ENCODE measurements around the gene ZNRF3.
A peak's percentile ranks its signal among the peaks of the same experiment; 100 is the strongest.
"Not testable (repeated sequence)": the region's sequence is repeated elsewhere in the genome, so short reads cannot be mapped to it uniquely, and the experiment has no call there.

Gene ZNRF3

DNA sequence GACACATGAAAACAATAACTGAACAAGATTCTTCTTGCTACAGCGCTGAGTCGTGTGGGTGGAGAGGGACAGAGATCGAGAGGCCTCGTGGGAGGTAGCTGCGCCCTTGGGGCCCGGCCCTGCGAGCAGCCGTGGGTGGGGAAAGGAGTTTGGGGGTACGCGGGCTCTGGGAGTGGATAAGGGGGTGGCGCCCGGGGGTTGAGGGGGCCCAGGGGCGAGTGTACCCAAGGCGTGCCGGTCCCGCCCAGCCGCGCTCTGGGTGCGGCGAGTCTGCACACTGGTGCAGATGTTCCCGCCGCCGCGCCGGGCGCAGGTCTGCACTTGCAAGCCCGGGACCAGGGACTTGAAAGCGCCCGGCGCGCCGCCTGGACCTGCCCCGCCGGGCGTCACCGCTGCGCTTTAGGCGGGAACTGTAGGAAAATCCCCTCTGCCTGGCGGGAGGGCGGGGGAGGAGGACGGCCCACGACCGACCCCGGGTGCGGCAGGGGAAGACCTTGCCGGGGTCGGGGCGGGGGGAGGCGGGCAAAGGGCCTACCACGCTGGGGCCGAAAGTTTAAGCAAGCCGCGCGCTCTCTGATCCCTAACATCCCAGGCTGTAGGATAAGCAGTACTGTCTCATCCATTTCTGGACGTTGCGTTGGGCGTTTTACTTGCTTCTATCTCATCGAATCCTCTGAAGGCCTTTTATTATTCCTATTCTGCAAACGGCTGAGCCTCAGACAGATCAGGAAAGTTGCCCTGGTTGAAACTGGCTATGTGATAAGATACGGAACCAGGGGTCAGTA lies 188.1 kb downstream of the ZNRF3 start:
- no peak for DNase-seq

DNA sequence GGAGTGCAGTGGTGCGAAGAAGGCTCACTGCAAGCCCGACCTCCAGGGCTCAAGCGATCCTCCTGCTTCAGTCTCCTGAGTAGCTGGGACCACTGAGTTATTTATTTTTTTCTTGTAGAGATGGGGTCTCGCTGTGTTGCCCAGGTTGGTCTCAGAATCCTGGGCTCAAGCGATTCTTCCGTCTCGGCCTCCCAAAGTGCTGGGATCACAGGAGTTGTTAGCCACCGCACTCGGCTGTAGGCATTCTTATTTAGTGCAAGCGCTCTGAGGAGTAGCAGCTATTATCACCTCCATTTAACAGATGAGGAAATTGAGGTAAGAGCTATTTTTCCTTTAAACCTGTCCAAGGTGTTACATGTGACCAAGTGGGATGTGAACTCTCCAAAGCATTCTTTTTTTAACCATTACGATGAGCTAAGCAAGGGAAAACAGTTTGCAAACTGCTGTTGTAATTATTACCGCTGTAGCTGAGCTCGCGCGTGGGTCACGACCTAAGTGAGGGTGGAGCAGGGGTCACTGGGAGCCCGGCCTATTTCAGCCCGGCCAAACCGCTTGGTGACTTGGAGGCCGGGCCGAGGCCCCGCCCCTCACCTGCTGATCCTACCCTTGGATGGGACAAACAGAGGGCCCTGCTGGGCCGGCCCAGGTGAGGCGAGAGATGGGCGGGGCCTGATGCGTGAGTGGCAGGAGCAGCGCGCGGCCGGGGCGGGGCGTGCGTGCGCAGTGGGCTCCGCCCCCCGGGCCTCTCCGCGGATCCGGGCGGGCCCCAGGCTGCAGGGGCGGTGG lies 189.0 kb downstream of the ZNRF3 start:
- peak; percentile 76 for DNase-seq

DNA sequence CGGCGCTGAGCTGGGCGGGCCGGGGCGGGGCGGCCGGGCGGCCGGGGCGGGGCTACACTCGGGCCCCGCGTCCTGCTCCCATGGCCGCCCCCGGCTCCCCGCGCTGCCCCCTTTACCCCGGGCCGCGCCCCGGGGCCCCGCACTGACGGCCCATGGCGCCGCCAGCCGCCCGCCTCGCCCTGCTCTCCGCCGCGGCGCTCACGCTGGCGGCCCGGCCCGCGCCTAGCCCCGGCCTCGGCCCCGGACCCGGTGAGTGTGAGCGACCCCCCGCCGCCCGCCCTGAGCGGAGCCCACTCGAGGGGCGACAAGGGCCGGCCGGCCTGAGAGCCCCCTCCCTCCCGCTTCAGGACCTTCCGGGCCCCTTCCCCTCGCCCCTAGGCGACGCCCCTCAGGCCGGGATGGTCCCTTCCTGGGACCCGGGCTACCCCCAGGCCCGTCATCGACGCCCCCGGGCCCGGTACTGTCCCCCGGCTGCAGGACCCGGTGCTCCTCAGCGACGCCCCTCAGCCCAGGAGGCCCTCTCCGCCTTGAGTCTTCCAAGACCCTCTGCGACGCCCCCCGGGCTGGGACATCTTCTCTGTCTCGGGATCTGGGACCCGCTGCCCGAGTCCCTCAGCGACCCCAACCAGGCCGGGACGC lies 189.7 kb downstream of the ZNRF3 start, which contains the start of gene KREMEN1:
TSS of gene KREMEN1 (plus strand) at position 57 of the 639 bp plus-strand sequence. CDS start at position 153, 96 bp downstream.
- DNase-seq = no peak

DNA sequence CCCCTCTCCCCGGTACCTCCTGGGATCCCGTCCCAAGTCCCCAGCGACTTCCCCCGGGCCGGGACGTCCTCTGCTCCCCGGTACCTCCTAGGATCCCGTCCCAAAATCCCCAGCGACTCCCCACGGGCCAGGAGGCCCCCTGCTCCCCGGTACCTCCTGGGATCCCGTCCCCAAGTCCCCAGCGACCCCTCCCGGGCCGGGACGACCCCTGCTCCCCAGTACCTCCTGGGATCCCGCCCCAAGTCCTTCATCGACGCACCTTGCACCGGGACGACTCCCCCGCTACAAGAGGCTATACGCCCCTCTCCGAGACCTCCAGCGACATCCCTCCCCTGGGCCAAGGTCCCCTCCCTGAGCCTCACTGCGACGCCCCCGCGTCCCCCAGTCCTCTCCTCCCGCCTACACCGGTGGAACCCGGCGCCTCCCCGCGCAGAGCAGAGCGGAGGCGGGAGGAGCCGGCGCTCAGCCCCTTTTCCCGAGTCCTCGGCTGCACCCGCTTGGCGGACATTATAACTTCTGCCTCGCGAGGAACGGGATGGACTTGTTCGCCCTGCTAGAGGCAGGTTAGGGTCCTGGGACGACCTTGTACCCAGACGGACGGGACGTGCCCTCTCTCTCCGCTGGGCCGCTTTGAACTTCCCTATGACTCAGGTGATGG lies 190.4 kb downstream of the ZNRF3 start:
- DNase-seq = peak; percentile 44

DNA sequence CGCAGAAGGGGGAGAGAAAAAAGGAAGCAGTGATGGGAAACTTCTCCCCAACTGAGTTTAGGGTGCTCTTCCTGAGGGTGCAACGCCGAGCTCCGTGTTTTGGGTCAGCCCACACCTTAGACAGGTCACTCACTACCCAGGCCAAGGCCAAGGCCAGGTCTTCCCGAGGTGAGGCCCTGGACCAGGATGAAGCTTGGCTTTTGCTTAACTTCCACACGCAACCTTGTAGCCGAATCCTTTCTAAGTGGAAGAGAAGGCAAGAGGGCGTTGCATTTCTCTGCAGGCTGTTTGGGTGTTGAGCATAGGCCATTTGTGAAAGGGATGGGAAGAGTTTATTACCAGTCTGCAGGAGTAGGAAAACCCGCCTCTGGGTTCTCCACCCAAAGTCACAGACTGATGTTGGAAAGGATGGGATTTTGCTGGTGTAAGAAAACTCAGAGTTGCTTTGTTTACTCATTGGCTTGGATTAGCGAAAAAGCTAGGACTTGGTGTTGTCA lies 191.0 kb downstream of the ZNRF3 start:
- DNase-seq = no peak

DNA sequence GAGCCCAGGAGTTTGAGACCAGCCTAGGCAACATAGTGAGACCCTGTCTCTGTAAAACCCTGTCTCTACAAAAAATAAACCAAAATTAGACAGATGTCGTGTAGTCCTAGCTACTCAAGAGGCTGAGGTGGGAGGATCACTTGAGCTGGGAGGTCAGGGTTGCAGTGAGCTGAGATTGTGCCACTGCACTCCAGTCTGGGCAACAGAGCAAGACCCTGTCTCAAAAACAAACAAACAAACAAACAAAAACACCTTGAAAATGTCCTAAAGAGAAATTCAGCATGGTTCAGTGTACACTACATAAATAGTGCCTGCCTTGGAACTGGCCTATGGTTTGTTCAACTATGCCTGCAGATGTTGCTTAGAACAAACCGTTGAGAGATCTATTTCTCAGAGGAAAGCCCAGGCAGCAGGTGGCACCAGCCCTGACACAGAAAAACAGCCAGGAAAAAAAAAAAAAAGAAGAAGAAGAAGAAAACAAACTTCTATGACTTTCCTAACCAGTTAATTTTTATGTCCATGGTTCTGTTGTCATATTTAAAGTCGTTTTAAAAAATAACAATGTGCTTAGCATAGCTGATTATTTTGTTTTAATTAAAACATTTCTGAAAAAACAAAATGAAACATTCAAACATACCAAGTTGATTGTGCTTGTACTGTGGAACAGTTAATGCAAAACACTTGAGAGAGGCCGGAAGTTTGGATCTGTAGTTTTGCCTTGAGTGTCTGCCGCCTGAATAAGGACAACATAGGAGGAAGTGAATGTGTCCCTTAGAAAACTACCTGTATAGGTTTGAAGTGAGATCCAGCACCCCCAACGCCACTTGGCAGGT lies 194.9 kb downstream of the ZNRF3 start:
- no peak for DNase-seq

DNA sequence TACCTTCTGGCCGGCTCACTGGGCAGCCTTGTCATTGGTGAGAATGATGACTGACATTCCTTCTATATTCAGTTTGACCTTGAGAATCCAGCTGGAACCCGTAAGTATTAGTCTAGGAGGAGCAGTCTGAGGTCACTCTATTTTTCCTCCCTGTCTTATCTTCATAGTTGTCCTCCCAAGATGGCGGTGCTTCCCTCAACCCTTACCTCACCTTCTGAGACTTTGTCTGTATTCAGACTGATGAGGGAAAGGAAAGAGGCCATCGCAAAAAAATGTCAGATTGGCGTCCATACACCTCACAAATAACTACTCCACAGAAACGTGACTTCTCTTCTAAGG lies 195.5 kb downstream of the ZNRF3 start:
- DNase-seq = no peak

DNA sequence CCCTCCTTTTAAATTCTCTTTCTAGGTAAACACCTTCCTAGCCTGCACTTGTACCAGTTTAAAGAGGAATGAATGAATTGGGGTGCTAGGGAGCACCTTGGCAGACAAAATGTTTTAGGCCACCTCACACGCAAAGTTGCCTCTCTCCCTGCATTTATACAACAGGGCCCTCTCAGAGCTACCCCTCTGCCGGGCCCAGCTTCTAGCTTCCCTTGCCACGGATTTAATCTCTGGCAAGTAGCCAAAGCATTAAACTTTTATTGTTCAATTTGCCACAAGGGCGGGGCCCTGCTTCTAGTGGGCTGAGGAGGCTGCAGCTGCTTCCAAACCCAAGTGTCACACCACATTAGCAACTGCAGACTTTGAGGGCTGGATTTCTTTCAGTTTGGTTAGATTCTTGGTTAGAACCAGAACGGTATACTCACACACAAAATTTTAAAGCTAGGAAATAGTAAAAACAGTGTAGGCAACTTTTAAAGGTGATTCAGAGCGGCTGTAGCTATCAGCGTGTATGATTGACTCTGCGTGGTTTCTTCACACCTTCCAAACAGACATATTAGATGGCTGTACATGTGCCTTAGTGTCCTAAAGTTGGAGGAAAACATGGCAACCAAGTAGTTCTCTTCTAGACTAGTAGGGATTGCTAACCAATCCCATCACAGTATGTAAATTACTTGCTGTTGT lies 196.0 kb downstream of the ZNRF3 start:
- peak; percentile 24 for DNase-seq

DNA sequence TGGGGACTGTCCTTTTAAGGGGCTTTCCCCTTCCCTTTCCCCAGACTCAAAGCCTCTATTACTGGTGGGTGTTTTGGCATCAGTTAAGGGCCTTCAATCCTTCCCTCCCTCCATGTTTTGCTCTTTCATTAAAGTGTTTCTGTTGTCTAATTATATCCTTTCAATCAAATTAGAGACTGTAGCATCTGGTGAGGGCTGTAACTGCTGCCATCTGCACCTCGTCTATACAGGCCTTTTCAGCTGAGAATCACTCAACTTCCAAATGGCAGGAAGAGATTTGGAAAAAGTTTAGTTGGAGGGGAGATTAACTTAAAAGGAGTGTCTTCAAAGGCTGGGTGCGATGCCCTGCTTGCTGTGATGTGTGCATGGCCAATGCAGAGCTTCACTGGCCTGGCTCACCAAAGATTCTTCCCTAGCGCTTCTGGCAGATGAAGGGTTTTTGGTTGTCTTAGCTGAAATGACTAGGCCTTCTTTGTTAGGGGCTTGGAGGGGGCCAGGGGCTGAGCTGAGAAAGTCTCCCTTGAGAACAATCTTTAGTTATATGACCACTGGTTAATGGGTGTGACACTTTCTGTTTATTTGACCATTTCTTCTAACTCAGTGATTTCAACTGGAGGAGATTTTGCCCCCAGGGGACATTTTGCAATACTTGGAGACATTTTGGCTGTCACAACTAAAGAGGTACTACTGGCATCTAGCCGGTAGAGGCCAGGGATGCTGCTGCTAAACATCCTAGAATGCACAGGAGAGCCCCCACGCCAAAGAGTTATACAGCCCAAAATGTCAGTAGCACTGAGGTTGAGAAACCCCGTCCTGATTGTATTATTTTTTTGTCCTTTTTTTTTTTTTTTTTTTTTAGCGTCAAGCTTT lies 197.0 kb downstream of the ZNRF3 start:
- peak; percentile 53 for DNase-seq

DNA sequence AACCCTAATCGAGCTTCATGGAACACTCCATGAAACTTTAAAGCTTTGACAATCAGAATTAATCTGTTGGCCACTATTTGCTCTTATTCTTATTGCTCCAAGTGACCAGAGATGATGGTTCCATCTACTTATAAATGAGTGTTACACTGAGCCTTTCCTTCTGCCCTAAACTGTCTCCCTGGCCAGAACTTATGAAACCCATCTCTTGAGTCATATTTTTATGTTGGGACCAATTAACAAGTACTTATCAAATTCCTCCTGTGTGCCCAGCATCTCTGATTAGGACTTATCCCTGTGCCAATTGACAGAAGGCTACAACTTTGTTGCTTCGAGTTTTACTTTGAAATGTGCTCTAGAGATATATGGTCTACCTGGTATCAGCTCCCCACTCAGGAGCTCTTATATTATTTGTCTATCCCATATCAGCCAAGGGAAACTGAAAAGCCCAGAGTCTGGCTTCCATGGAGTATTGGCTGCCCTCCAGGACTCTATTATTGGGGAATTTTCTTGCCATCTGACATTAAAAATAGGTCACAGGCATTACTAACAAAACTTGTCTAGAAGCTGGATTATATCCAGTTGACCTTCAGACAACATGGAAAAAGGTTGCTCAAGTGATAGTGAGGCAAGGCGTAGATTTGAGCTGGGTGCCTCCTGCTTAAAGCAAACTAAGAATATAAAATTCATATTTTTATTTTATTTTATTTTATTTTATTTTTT lies 198.3 kb downstream of the ZNRF3 start:
- DNase-seq = no peak

DNA sequence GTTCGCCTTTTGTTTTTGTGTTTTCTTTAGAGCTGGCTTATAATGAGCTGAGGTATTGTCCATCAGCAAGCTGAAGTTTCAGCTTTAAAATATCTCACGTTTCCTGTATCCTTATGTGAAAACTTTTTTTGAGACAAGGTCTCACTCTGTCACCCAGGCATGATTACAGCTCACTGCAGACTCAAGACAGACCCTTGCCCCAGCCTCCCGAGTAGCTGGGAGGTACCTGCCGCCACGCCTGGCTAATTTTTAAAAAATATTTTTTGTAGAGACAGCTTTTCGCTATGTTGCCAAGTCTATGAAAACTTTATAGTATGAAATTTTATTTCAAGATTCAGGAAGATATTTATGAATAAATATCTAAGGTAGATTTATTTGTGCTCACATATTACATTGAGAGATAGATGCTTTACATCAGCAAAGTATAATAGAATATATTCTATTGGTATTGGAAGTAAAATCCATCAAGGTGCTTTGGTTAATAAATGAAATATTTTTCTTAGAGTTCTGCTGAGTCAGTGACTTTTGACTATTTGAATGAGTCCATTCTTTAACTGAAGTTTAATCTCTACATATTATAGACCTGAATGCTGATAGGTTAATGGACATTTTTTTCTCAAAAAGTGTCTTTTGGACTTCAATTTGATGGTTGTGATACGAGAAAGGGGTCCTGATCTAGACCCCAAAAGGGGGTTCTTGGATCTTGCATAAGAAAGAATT lies 199.6 kb downstream of the ZNRF3 start:
- no peak for DNase-seq

DNA sequence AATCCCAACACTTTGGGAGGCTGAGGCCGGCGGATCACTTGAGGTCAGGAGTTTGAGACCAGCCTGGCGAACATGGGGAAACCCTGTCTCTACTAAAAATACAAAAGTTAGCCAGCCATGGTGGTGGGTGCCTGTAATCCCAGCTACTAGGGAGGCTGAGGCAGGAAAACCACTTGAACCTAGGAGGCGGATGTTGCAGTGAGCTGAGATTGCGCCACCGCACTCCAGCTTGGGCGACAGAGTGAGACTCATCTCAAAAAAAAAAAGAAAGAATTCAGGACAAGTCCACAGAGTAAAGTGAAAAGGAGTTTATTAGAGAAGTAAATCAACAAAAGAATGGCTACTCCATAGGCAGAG lies 200.2 kb downstream of the ZNRF3 start:
- not testable (repeated sequence) for DNase-seq

DNA sequence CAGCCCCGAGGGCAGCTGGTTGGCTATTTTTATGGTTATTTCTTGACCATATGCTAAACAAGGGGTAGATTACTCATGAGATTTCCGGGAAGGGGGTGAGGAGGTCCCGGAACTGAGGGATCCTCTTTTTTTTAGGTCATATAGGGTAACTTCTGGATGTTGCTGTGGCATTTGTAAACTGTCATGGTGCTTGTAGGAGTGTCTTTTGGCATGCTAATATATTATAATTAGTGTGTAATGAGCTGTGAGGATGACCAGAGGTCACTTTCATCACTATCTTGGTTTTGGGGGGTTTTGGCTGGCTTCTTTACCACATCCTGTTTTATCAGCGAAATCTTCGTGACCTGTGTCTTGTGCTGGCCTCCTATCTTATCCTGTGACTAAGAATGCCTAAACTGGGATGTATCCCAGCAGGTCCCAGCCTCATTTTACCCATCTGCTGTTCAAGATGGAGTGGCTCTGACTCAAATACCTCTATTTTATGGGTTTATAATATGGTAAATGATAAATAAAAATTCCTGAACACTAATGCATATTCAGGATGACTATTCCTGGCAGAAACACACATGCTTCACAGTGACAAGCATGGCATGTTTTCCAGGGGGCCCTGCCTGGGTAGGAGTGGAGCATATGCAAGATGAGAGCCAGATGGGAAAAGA lies 200.7 kb downstream of the ZNRF3 start:
- DNase-seq = no peak

DNA sequence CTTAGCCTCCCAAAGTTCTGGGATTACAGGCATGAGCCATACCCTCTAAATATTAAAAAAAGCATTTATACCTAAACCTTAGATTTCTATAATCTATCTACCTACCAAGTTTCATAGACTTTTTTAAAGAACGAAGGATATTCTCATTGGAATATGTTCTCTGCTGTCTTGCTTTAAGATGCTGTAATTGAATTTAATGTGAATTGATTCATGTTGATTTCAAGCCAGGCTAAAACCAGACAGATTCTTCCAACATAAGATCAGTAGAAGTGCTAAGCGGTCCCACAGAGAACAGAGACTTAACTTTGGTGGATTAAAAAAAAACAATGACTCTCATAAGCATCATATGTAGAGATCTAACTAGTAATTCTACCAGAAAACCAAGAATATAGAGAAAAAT lies 203.6 kb downstream of the ZNRF3 start:
- DNase-seq = no peak

DNA sequence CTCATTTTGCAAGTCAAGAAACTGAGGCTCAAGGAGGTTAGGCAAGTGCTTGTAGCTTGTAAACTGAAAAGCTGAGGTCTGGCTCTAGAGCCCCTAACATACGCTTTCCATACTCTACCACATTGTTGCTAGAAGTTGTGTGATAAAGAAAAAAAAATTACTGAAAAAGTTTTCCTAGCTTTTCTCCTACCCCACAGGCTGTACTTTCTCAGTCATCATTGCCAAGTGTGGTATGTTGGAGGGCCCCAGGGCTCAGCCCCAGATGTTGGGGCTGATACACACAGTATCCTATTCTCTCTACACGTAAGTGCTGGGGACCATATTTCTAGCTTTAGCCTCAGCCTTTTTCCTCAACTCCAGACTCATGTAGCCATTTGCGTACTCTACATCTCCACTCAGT lies 205.4 kb downstream of the ZNRF3 start:
- DNase-seq = no peak

DNA sequence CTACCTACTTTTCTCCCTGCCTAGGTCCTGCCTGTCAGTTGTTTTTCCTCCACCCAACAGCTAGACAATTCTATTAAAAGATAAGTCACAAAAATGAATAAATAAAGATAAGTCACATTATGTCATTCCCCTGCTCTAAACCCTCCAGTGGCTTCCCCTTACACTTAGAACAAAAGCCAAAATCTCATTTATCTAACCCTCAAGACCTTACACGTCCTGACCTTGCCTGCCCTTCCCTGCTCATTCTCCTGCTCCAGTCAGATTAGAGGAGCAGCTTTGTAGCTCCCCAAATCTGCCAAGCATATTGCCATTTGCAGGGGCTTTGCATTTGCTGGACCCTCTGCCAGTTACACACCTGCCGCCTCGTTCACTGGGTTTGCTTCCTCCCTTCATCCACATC lies 206.1 kb downstream of the ZNRF3 start:
- DNase-seq = no peak

DNA sequence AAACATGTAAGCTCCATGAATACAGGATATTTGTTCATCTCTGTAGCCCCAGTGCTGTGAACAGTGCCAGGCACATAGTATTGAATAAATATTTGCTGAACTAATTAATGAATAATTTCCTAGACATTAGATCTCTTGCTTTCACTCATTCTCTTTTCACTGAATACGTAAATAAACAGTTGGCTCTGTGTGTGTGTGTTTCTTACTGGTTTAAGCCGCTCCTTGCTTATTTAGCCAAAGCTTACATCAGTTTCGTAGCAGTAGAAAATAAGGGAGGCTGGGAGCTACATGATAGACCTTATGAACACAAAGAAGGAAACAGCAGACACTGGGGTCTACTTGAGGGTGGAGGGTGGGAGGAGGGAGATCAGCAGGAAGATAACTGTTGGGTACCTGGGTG lies 206.7 kb downstream of the ZNRF3 start:
- DNase-seq = no peak

DNA sequence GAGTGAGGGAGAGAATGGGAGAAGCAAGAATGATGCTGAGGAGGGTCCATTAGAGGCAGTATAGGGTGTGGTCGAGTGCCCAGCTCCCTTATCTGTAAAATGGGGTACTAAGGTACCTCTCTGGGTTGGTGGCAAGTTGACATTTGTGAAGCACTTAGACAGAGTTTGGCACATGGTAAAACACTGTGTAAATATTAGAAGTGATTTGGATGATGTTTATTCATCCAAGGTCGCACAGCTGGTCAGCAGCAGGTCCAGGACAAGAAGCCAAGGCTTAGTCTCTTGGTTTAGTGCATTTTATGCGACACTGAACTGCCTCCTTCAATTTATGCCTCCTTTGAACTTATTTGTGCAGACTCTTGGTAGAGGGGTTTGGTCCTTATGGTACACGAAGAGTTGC lies 208.9 kb downstream of the ZNRF3 start:
- no peak for DNase-seq

All from fibroblast of skin of scalp (primary cell).